Uterus (tissue), 4 donors: ENCODE results near the gene CIZ1. TPM values are rescaled to one million over a fixed set of nuclear protein-coding genes. Genes with fewer than 3 reads are reported as not detected.

Experiments used
- DNase-seq, 2 donors: peaks; one replicate each; pipeline ENCODE4 v3.0.0-alpha.2; 2019 to 2020
- H3K27ac ChIP-seq, 2 donors: fragments of 200-600 bp; sonication (generic); 1 replicate in 1 of 2; 2 replicates in 1 of 2; pipeline ENCODE4 v1.5.1; 2016 to 2018
- H3K27me3 ChIP-seq, 2 donors: fragments of 200-600 bp; sonication (generic); one replicate each; pipeline ENCODE4 v1.5.1; 2018 to 2019; ENCODE audit warnings: control low read depth in 1 of 2
- H3K36me3 ChIP-seq, 2 donors: fragments of 200-600 bp; sonication (generic); one replicate each; pipeline ENCODE4 v1.5.1; 2019; ENCODE audit warnings: control low read depth in 1 of 2
- H3K4me1 ChIP-seq, 2 donors: fragments of 200-600 bp; sonication (generic); one replicate each; pipeline ENCODE4 v1.5.1; 2018 to 2019; ENCODE audit warnings: control low read depth in 1 of 2
- H3K4me3 ChIP-seq, 2 donors: fragments of 200-600 bp; sonication (generic); 1 replicate in 1 of 2; 2 replicates in 1 of 2; pipeline ENCODE4 v1.5.1; 2018 to 2019; ENCODE audit warnings: mild to moderate bottlenecking in 1 of 2
- H3K9me3 ChIP-seq, 2 donors: fragments of 200-600 bp; sonication (generic); one replicate each; pipeline ENCODE4 v1.5.1; 2019; ENCODE audit warnings: control low read depth in 1 of 2
- POLR2A ChIP-seq, 2 donors: fragments of 450-650 bp; IDR thresholded peaks; one replicate each; pipeline ENCODE4 v1.6.1; 2016; ENCODE audit warnings: antibody characterized with exemption in 2 of 2, mild to moderate bottlenecking in 1 of 2, moderate library complexity in 1 of 2
- intact Hi-C: fragments of 100-400 bp; cut with DNase I; formaldehyde crosslinking; loops from one replicate; pipeline ENCODE4 v1.15.1; 2023; ENCODE audit warnings: low total_unique reads
- total RNA-seq, 4 donors: library from RNA; depleted of rRNA in 3 of 4; stranded (reverse); fragments of >200 nt in 3 of 4; gene quantifications; one replicate each; pipeline versions ENCODE4 v1.1.0 to v1.2.4, GENCODE V29; 2014 to 2023
- TF ChIP-seq, protein P1 (sequence below), 4 experiments: fragments of 200-600 bp in 2 of 4; fragments of 450-650 bp in 2 of 4; sonication (generic) in 2 of 4; IDR thresholded peaks; one replicate each; pipeline ENCODE4 v1.5.1; 2016 to 2019; ENCODE audit warnings: antibody characterized with exemption in 4 of 4, mild to moderate bottlenecking in 2 of 4, moderate library complexity in 1 of 4
- donor health status: DM: yes; HTN: yes; CAD: no.

CIZ1 gene
- total RNA-seq, 4 donors from 2014 or later, result 31.3 to 151 (median 52.6) TPM

DNA sequence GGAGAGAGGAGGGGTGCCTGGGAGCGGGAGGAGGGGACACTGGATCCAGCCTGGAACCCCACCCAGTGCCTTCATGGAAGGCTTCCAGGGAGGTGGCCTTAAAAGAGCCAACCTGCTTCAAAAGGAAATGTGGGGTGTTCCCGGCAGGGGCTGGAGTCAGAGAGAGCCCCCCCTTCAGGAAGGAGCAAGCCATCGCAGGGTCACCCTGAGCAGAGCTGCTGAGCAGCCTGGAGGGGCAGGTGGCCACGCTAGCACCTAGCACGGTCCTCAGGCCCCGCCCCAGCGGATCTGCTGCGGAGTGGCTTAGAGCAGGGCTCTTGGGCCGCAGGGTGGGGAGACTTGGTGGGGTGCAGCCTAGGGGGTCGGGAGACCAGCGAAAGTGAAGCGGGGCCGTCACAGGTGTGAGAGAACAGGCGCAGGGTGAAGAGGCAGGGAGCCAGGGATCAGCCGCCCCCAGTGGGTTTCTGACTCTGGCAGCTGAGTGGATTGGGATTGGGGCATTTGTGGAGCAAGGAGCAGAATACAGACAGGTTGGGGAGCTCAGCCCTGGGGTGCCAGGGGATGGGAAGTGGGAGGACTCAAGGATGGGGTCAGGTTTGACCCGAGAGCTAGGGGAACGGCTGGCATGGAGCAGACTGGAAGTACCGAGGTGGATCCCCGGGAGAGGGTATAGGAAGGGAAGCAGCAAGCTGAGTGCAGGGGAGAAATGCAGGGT lies 40.6 kb downstream of the CIZ1 start:
- DNase-seq, result no peak

GRCh38 chr9:128149951-128150593 lies 41.3 kb downstream of the CIZ1 start:
- Histone ChIP-seq H3K27me3 (no peaks in the 10 kb centered on the region), H3K27ac (no peak overlapping the region), H3K36me3 (no peaks in the 10 kb centered on the region), H3K4me1 (no peaks in the 10 kb centered on the region), H3K9me3 (no peaks in the 10 kb centered on the region), H3K4me3 (no peak overlapping the region)
- DNase-seq, result no peak
- intact Hi-C loops, result no loop called here
- TF ChIP-seq, protein P1, sequence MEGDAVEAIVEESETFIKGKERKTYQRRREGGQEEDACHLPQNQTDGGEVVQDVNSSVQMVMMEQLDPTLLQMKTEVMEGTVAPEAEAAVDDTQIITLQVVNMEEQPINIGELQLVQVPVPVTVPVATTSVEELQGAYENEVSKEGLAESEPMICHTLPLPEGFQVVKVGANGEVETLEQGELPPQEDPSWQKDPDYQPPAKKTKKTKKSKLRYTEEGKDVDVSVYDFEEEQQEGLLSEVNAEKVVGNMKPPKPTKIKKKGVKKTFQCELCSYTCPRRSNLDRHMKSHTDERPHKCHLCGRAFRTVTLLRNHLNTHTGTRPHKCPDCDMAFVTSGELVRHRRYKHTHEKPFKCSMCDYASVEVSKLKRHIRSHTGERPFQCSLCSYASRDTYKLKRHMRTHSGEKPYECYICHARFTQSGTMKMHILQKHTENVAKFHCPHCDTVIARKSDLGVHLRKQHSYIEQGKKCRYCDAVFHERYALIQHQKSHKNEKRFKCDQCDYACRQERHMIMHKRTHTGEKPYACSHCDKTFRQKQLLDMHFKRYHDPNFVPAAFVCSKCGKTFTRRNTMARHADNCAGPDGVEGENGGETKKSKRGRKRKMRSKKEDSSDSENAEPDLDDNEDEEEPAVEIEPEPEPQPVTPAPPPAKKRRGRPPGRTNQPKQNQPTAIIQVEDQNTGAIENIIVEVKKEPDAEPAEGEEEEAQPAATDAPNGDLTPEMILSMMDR (IDR thresholded peaks at IDR 0.05), result no peak
- TF ChIP-seq POLR2A (IDR thresholded peaks at IDR 0.05), result no peak

More for the DNA sequence above, 40.6 kb downstream of the CIZ1 start:
- Histone ChIP-seq H3K27me3 (no peaks in the 10 kb centered on the region), H3K4me3 (no peak overlapping the region), H3K4me1 (no peaks in the 10 kb centered on the region), H3K36me3 (no peaks in the 10 kb centered on the region), H3K27ac (no peak overlapping the region), H3K9me3 (no peaks in the 10 kb centered on the region)
- intact Hi-C loops, result no loop called here
- TF ChIP-seq, protein P1 (IDR thresholded peaks at IDR 0.05), result no peak
- no peak for TF ChIP-seq POLR2A (IDR thresholded peaks at IDR 0.05)

- no peak for DNase-seq
Measured at GRCh38 chr9:128149001-128149701, 42.2 kb downstream of the CIZ1 start, which contains the start of gene LCN2. TSS of gene LCN2 (plus strand) at chr9:128149453. CDS start at chr9:128149526, 73 bp downstream.

DNA sequence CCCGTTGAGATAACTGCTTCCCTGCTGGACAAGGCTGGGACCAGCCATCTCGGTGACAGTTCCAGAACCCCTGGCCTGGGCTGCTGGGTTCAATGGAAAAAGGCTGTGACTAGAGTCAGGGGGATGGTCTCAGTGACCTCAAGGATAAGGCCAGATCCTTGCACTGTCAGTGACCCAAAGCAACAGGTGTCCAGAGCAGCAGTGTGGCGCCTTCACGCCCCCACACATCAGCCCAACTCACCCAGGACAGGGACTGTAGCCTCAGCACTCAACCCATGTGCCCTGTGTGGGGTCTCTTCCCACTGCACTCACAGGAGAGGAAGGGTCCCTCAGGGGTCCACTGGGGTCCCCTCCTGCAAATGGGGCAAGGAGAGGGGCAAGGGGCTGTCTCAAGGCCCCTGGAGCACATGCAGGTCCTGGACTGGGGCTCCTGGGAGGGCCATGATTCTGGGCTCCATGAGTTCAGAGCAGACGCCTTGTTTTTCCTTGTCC lies 42.8 kb downstream of the CIZ1 start:
- TF ChIP-seq, protein P1 (IDR thresholded peaks at IDR 0.05), result no peak
- TF ChIP-seq POLR2A (IDR thresholded peaks at IDR 0.05), result no peak
- intact Hi-C loops, result no loop called here
- Histone ChIP-seq H3K4me1 (no peaks in the 10 kb centered on the region), H3K4me3 (no peak overlapping the region), H3K27me3 (no peaks in the 10 kb centered on the region), H3K27ac (no peak overlapping the region), H3K36me3 (no peaks in the 10 kb centered on the region), H3K9me3 (no peaks in the 10 kb centered on the region)
- no peak for DNase-seq

More at GRCh38 chr9:128149001-128149701, 42.2 kb downstream of the CIZ1 start, which contains the start of gene LCN2:
- Histone ChIP-seq H3K4me3 (no peak within 1 kb of the TSS), H3K27me3 (no peaks in the 10 kb centered on the region), H3K27ac (no peak within 1 kb of the TSS), H3K36me3 (no peaks in the 10 kb centered on the region), H3K4me1 (no peaks in the 10 kb centered on the region), H3K9me3 (no peaks in the 10 kb centered on the region)
- TF ChIP-seq, protein P1 (IDR thresholded peaks at IDR 0.05), result no peak
- TF ChIP-seq POLR2A (IDR thresholded peaks at IDR 0.05), result no peak
- intact Hi-C loops, result no loop called here
